Measurements from ENCODE around the gene AUTS2.

- TF ChIP-seq CTCF (conservative IDR thresholded peaks at IDR 0.05 in 1 of 2, IDR thresholded peaks at IDR 0.05 in 1 of 2; ENCODE audit: low read depth in 1 of 2, low read length in 2 of 2): no peak
- no peak for TF ChIP-seq EZH2 (IDR thresholded peaks at IDR 0.05; ENCODE audit: low read length, missing control alignments)
Observed at GRCh38 chr7:69813637-69814240, 215.5 kb downstream of the AUTS2 start.
